HepG2 (cell line): ENCODE data around the gene HID1. TPM values are rescaled to one million over a fixed set of nuclear protein-coding genes. Genes with fewer than 3 reads are reported as not detected.

Experiments used
- ATAC-seq: fragments of 200-7000 bp; cut with Tn5 transposase; 3 replicates; pipeline ENCODE4 v1.9.1; 2020; ENCODE audit warnings: mild to moderate bottlenecking, moderate library complexity
- BruUV-seq: library from RNA; stranded (reverse); fragments of 400-500 nt; replicated peaks from 2 replicates; lab custom pipeline; 2021; lab: Mats Ljungman, UMichigan
- CTCF ChIA-PET: fragments of 300-600 bp; formaldehyde crosslinking; extraction: SDS; loops from one replicate; lab custom pipeline; 2021; ENCODE audit warnings: low total read pairs, inconsistent platforms, low intra/inter-chr PET ratio; lab: Yijun Ruan, JAX
- POLR2A ChIA-PET: fragments of 350-600 bp; sonication (Branson Sonifier 250); formaldehyde crosslinking; loops from one replicate; lab custom pipeline; 2020; ENCODE audit warnings: antibody characterized with exemption, inconsistent platforms; lab: Yijun Ruan, JAX
- DNase-seq: peaks from one replicate; pipeline ENCODE4 v3.0.0-alpha.2; 2015; ENCODE audit warnings: low spot score
- FAIRE-seq: peaks from 3 replicates; lab custom pipeline; 2011; peaks lifted over from hg19 to GRCh38; lab: Jason Lieb, UNC
- H2AFZ ChIP-seq: one replicate; pipeline ENCODE4 v1.6.1; 2011; ENCODE audit warnings: low read length, inconsistent platforms
- H3K27ac ChIP-seq: fragments of 300-600 bp; 3 replicates; pipeline ENCODE4 v1.8.0; 2011; ENCODE audit warnings: mixed run types, mild to moderate bottlenecking, mixed read lengths, low read length, inconsistent platforms; ENCODE audit not compliant: insufficient read depth; ENCODE audit errors: extremely low read length
- H3K27me3 ChIP-seq, 2 experiments: fragments of 200-600 bp in 1 of 2; 2 replicates in 1 of 2; 3 replicates in 1 of 2; pipeline versions ENCODE4 v1.6.0 to v1.8.0; 2011; ENCODE audit warnings: low read length in 2 of 2, mild to moderate bottlenecking in 2 of 2, moderate library complexity in 2 of 2, inconsistent platforms in 1 of 2; ENCODE audit not compliant: insufficient read depth in 2 of 2, control insufficient read depth in 1 of 2
- H3K36me3 ChIP-seq, 2 experiments: fragments of 200-600 bp in 1 of 2; replicated peaks in 1 of 2; 2 replicates in 1 of 2; 3 replicates in 1 of 2; pipeline versions ENCODE4 v1.5.1 to v1.8.0; 2011; ENCODE audit warnings: low read length in 2 of 2, inconsistent platforms in 1 of 2; ENCODE audit not compliant: insufficient read depth in 2 of 2, control insufficient read depth in 1 of 2
- H3K4me1 ChIP-seq: 2 replicates; pipeline ENCODE4 v1.5.1; 2012; ENCODE audit warnings: low read length, inconsistent platforms; ENCODE audit not compliant: insufficient read depth
- H3K4me2 ChIP-seq: 2 replicates; pipeline ENCODE4 v1.6.0; 2011; ENCODE audit warnings: low read depth, low read length, inconsistent platforms
- H3K4me3 ChIP-seq, 3 experiments: fragments of 200-600 bp in 1 of 3; sonication (generic), shearing (Covaris generic) in 1 of 3; replicated peaks in 1 of 3; 2 replicates each; pipeline ENCODE4 v1.5.1; 2011 to 2016; ENCODE audit warnings: low read length in 3 of 3, inconsistent platforms in 2 of 3, low read depth in 2 of 3, mild to moderate bottlenecking in 2 of 3, control low read depth in 1 of 3, mixed read lengths in 1 of 3; ENCODE audit not compliant: insufficient read depth in 1 of 3
- H3K79me2 ChIP-seq: one replicate; pipeline ENCODE4 v1.6.1; 2011; ENCODE audit warnings: low read length, inconsistent platforms; ENCODE audit not compliant: insufficient read depth
- H3K9ac ChIP-seq: 2 replicates; pipeline ENCODE4 v1.6.0; 2011; ENCODE audit warnings: mild to moderate bottlenecking, low read depth, low read length, inconsistent platforms; ENCODE audit not compliant: insufficient read depth
- H3K9me3 ChIP-seq: 2 replicates; pipeline ENCODE4 v1.5.1; 2012; ENCODE audit warnings: mild to moderate bottlenecking, low read length
- H4K20me1 ChIP-seq: 2 replicates; pipeline ENCODE4 v1.6.0; 2011; ENCODE audit warnings: inconsistent platforms, mild to moderate bottlenecking, low read length, moderate library complexity; ENCODE audit not compliant: insufficient read depth
- BCL6 ChIP-seq: IDR thresholded peaks from 2 replicates; pipeline ENCODE4 v1.6.1; 2016; ENCODE audit warnings: missing genetic modification reagents, missing compliant biosample characterization
- GTF3A ChIP-seq: sonication (generic); formaldehyde crosslinking; conservative IDR thresholded peaks from 2 replicates; pipeline ENCODE4 v1.4.0; 2020; ENCODE audit warnings: mild to moderate bottlenecking, missing genetic modification reagents
- SMARCE1 ChIP-seq: fragments of 450-650 bp; IDR thresholded peaks from 2 replicates; pipeline ENCODE4 v1.6.1; 2017; ENCODE audit warnings: borderline replicate concordance
- ZNF138 ChIP-seq: sonication (generic); formaldehyde crosslinking; IDR thresholded peaks from 2 replicates; pipeline ENCODE4 v1.5.0; 2020; ENCODE audit warnings: mild to moderate bottlenecking, low read depth, missing genetic modification reagents
- ZNF143 ChIP-seq: sonication (generic); formaldehyde crosslinking; IDR thresholded peaks from 2 replicates; pipeline ENCODE4 v1.4.0; 2020; ENCODE audit warnings: missing genetic modification reagents
- ZNF180 ChIP-seq: sonication (generic); formaldehyde crosslinking; IDR thresholded peaks from 2 replicates; pipeline ENCODE4 v1.4.0; 2020; ENCODE audit warnings: low read depth, missing genetic modification reagents, borderline replicate concordance
- ZNF234 ChIP-seq: sonication (generic); formaldehyde crosslinking; conservative IDR thresholded peaks from 2 replicates; pipeline ENCODE4 v1.5.1; 2020; ENCODE audit warnings: mild to moderate bottlenecking, missing genetic modification reagents
- WGBS: methylation state at CpG from one replicate; pipeline ENCODE4 v1.1.6; 2017; ENCODE audit warnings: low lambda C conversion rate; 5-methylcytosine and 5-hydroxymethylcytosine counted together
- in situ Hi-C: cut with HindIII; loops from 2 replicates; pipeline ENCODE4 v1.10.0; 2017; ENCODE audit warnings: low pct_unique_long_range_greater_than_20kb; ENCODE audit not compliant: extremely low pct_ligation_motif_present
- intact Hi-C: fragments of 100-400 bp; cut with micrococcal nuclease; formaldehyde crosslinking; loops from one replicate; pipeline ENCODE4 v1.10.0; 2022; ENCODE audit not compliant: unreplicated experiment
- polyA plus RNA-seq, 8 experiments: library from polyadenylated mRNA; depleted of rRNA in 3 of 8; stranded (reverse) in 7 of 8; unstranded in 1 of 8; fragments of >200 nt; fragmentation: Illumina TruSeq in 4 of 8; extraction: Trizol in 4 of 8; gene quantifications; 2 replicates each; pipeline versions ENCODE4 v1.2.1 to v1.2.3, GENCODE V29; 2011 to 2016; ENCODE audit warnings: low read depth in 4 of 8, missing spikeins in 1 of 8, mixed read lengths in 1 of 8; ENCODE audit not compliant: insufficient read depth in 1 of 8
- total RNA-seq, 5 experiments: library from RNA; depleted of rRNA; stranded (reverse); fragments of >200 nt; fragmentation: Illumina TruSeq; extraction: Trizol; gene quantifications; 2 replicates each; pipeline ENCODE4 v1.2.3, GENCODE V29; 2016; ENCODE audit warnings: low read depth in 1 of 5
- TF ChIP-seq, protein P1 (sequence below): sonication (generic); formaldehyde crosslinking; IDR thresholded peaks from 2 replicates; pipeline ENCODE4 v1.5.0; 2020; ENCODE audit warnings: missing genetic modification reagents
- TF ChIP-seq, protein P2 (sequence below): sonication (generic); formaldehyde crosslinking; IDR thresholded peaks from 2 replicates; pipeline ENCODE4 v1.8.0; 2022; ENCODE audit warnings: missing genetic modification reagents, mild to moderate bottlenecking, borderline replicate concordance
- TF ChIP-seq, protein P3 (sequence below): sonication (generic); formaldehyde crosslinking; IDR thresholded peaks from 2 replicates; pipeline ENCODE4 v1.4.0; 2020; ENCODE audit warnings: missing genetic modification reagents

HID1 gene
- total and polyA plus RNA-seq, 2 of the 13 experiments (the other 11 are each of a cell fraction or from before 2014, with no cell fraction given) = 2.1 to 10.6 TPM

DNA sequence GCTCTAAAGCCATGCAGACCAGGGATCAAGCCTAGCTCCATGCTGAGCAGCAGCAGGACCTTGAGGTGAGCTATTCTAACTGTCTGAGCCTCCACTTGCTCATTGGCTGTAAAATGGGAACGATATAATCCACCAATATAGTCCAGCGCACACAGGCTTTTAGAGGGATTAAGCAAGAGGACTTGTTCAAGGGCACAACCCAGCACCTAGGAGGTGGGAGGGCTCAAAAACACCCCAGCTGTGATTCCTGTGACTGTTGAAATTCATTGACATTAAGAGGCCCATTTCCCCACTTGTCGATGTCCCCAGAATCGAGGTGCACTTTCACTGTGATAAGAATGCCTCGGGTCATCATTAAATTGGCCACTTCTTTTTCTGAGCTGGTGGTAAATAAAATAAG lies 53.7 kb downstream of the HID1 start:
- Histone ChIP-seq H3K36me3 (no peaks in the 10 kb centered on the region), H3K4me2 (no peak overlapping the region), H3K9me3 (no peaks in the 10 kb centered on the region), H3K27ac (no peak overlapping the region), H4K20me1 (no peaks in the 10 kb centered on the region), H2AFZ (no peak overlapping the region), H3K79me2 (no peaks in the 10 kb centered on the region), H3K4me1 (peaks cover 31% of the 10 kb centered on the region), H3K4me3 (no peak overlapping the region), H3K27me3 (peaks cover 11 to 65% of the 10 kb centered on the region in 2 experiments), H3K9ac (no peak overlapping the region)
- ChIA-PET CTCF (interaction anchor here (2.3 kb wide), 1 partner anchor 39 kb away, joined by 9 read pairs; no protein-coding TSS in a partner anchor), POLR2A (no interaction called here)
- no TSS peak for BruUV-seq
- DNase-seq = no peak
- FAIRE-seq = no peak
- TF ChIP-seq GTF3A (CRISPR knock-in tag) = no peak
- no peak for TF ChIP-seq ZNF138 (CRISPR knock-in tag)
- no peak for TF ChIP-seq BCL6 (CRISPR knock-in tag)
- TF ChIP-seq, protein P1, sequence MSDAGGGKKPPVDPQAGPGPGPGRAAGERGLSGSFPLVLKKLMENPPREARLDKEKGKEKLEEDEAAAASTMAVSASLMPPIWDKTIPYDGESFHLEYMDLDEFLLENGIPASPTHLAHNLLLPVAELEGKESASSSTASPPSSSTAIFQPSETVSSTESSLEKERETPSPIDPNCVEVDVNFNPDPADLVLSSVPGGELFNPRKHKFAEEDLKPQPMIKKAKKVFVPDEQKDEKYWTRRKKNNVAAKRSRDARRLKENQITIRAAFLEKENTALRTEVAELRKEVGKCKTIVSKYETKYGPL (CRISPR knock-in tag) = no peak
- TF ChIP-seq ZNF234 (CRISPR knock-in tag) = no peak
- TF ChIP-seq, protein P2, sequence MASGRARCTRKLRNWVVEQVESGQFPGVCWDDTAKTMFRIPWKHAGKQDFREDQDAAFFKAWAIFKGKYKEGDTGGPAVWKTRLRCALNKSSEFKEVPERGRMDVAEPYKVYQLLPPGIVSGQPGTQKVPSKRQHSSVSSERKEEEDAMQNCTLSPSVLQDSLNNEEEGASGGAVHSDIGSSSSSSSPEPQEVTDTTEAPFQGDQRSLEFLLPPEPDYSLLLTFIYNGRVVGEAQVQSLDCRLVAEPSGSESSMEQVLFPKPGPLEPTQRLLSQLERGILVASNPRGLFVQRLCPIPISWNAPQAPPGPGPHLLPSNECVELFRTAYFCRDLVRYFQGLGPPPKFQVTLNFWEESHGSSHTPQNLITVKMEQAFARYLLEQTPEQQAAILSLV (CRISPR knock-in tag) = no peak
- TF ChIP-seq, protein P3, sequence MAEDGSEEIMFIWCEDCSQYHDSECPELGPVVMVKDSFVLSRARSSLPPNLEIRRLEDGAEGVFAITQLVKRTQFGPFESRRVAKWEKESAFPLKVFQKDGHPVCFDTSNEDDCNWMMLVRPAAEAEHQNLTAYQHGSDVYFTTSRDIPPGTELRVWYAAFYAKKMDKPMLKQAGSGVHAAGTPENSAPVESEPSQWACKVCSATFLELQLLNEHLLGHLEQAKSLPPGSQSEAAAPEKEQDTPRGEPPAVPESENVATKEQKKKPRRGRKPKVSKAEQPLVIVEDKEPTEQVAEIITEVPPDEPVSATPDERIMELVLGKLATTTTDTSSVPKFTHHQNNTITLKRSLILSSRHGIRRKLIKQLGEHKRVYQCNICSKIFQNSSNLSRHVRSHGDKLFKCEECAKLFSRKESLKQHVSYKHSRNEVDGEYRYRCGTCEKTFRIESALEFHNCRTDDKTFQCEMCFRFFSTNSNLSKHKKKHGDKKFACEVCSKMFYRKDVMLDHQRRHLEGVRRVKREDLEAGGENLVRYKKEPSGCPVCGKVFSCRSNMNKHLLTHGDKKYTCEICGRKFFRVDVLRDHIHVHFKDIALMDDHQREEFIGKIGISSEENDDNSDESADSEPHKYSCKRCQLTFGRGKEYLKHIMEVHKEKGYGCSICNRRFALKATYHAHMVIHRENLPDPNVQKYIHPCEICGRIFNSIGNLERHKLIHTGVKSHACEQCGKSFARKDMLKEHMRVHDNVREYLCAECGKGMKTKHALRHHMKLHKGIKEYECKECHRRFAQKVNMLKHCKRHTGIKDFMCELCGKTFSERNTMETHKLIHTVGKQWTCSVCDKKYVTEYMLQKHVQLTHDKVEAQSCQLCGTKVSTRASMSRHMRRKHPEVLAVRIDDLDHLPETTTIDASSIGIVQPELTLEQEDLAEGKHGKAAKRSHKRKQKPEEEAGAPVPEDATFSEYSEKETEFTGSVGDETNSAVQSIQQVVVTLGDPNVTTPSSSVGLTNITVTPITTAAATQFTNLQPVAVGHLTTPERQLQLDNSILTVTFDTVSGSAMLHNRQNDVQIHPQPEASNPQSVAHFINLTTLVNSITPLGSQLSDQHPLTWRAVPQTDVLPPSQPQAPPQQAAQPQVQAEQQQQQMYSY (CRISPR knock-in tag) = no peak
- no peak for TF ChIP-seq ZNF143
- no peak for TF ChIP-seq ZNF180 (CRISPR knock-in tag)
- no peak for TF ChIP-seq SMARCE1
- intact Hi-C loops = no loop called here
- in situ Hi-C loops = loop anchor here (5.0 kb wide), 1 partner anchor 88 kb away; no protein-coding TSS in a partner anchor
- 80% methylated on average over 5 of the region's 5 CpGs for WGBS
- ATAC-seq = no peak
